MM.1S (cell line): Measurements from ENCODE around the gene RSPH1.

Source experiments
- DNase-seq: peaks from one replicate; pipeline ENCODE4 v3.0.0-alpha.2; 2015
- H2AFZ ChIP-seq: fragments of 300-600 bp; sonication (generic); 2 replicates; pipeline ENCODE4 v1.6.0; 2016; ENCODE audit warnings: antibody characterized with exemption, low read length
- H3F3A ChIP-seq: fragments of 300-600 bp; sonication (generic); 2 replicates; pipeline ENCODE4 v1.6.1; 2016; ENCODE audit warnings: mild to moderate bottlenecking, antibody characterized with exemption, low read length, moderate library complexity, mixed read lengths; ENCODE audit not compliant: insufficient read depth
- H3K27ac ChIP-seq: fragments of 300-600 bp; sonication (generic); 2 replicates; pipeline ENCODE4 v1.5.1; 2016; ENCODE audit warnings: mild to moderate bottlenecking, low read length
- H3K27me3 ChIP-seq: fragments of 300-600 bp; sonication (generic); replicated peaks from 2 replicates; pipeline ENCODE4 v1.6.0; 2016; ENCODE audit warnings: low read length; ENCODE audit not compliant: insufficient read depth
- H3K36me3 ChIP-seq: fragments of 300-600 bp; sonication (generic); replicated peaks from 2 replicates; pipeline ENCODE4 v1.6.1; 2016; ENCODE audit warnings: mild to moderate bottlenecking, low read length, mixed read lengths; ENCODE audit not compliant: insufficient read depth
- H3K4me1 ChIP-seq: fragments of 300-600 bp; sonication (generic); 2 replicates; pipeline ENCODE4 v1.6.1; 2016; ENCODE audit warnings: low read length, mixed read lengths
- H3K4me2 ChIP-seq: fragments of 300-600 bp; sonication (generic); 2 replicates; pipeline ENCODE4 v1.6.0; 2016; ENCODE audit warnings: low read depth, low read length
- H3K4me3 ChIP-seq: fragments of 300-600 bp; sonication (generic); 2 replicates; pipeline ENCODE4 v1.5.1; 2016; ENCODE audit warnings: low read length, mixed read lengths
- H3K79me2 ChIP-seq: fragments of 300-600 bp; sonication (generic); 2 replicates; pipeline ENCODE4 v1.6.1; 2016; ENCODE audit warnings: mixed run types, low read length, mixed read lengths
- H3K9ac ChIP-seq: fragments of 300-600 bp; sonication (generic); 2 replicates; pipeline ENCODE4 v1.6.1; 2016; ENCODE audit warnings: low read length, mixed read lengths
- H3K9me2 ChIP-seq: fragments of 300-600 bp; sonication (generic); replicated peaks from 2 replicates; pipeline ENCODE4 v1.6.1; 2016; ENCODE audit warnings: mild to moderate bottlenecking, low read length, mixed read lengths; ENCODE audit not compliant: insufficient read depth
- H3K9me3 ChIP-seq: fragments of 300-600 bp; sonication (generic); replicated peaks from 2 replicates; pipeline ENCODE4 v1.6.1; 2016; ENCODE audit warnings: mild to moderate bottlenecking, low read length, mixed read lengths; ENCODE audit not compliant: insufficient read depth
- H4K20me1 ChIP-seq: fragments of 300-600 bp; sonication (generic); 2 replicates; pipeline ENCODE4 v1.6.1; 2016; ENCODE audit warnings: mild to moderate bottlenecking, low read length, moderate library complexity, mixed read lengths; ENCODE audit not compliant: insufficient read depth
- CTCF ChIP-seq: fragments of 300-600 bp; sonication (generic); IDR thresholded peaks from 2 replicates; pipeline ENCODE4 v1.5.1; 2016; ENCODE audit warnings: antibody characterized with exemption, low read length, mixed read lengths
- EZH2 ChIP-seq: fragments of 300-600 bp; sonication (generic); optimal IDR thresholded peaks from 2 replicates; pipeline ENCODE3; 2017; ENCODE audit warnings: low read depth, mild to moderate bottlenecking, antibody characterized with exemption, low read length, mixed read lengths
- EZH2phosphoT487 ChIP-seq: fragments of 300-600 bp; sonication (generic); IDR thresholded peaks from 2 replicates; pipeline ENCODE4 v1.6.1; 2018; ENCODE audit warnings: antibody characterized with exemption, low read length

Gene RSPH1

DNA sequence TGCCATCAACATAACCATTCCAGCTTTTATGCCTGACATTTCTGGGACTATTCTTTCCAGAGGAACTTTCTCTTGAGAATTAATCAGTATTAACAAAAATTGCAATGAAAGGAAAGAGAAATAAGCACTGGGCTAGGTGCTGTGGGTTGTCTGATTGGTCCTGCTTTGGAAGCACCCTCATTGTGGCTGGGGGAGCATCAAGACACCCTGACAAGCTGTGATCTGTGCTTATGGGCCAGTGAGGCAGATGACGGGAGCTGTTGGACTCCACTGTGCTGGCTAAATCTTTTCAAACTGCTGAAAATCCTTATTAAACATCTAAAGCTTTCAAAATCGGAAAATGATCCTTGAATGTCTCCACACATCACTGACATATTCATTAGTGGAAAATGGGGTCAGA, 72.3 kb downstream of the RSPH1 start:
- no peak overlapping the region for H3K27ac ChIP-seq

GRCh38 chr21:42423197-42423675, 72.8 kb downstream of the RSPH1 start:
- no peaks in the 10 kb centered on the region for H3K79me2 ChIP-seq
- no peak overlapping the region for H3K4me3 ChIP-seq
- DNase-seq = peak; percentile 36
- no peaks in the 10 kb centered on the region for H3K4me1 ChIP-seq
- H3K9ac ChIP-seq = no peak overlapping the region
- H2AFZ ChIP-seq = no peak overlapping the region
- no peak overlapping the region for H3K27ac ChIP-seq
- peaks cover 100% of the 10 kb centered on the region for H3K27me3 ChIP-seq
- no peaks in the 10 kb centered on the region for H3K9me2 ChIP-seq
- no peak for TF ChIP-seq EZH2
- H3K4me2 ChIP-seq = no peak overlapping the region
- no peaks in the 10 kb centered on the region for H4K20me1 ChIP-seq
- H3K9me3 ChIP-seq = no peaks in the 10 kb centered on the region
- no peaks in the 10 kb centered on the region for H3F3A ChIP-seq
- H3K36me3 ChIP-seq = no peaks in the 10 kb centered on the region

More for the DNA sequence above, 72.3 kb downstream of the RSPH1 start:
- Histone ChIP-seq H3K4me1 (no peaks in the 10 kb centered on the region), H3K9ac (no peak overlapping the region), H3K36me3 (no peaks in the 10 kb centered on the region), H3K4me2 (no peak overlapping the region), H4K20me1 (no peaks in the 10 kb centered on the region), H3K27me3 (peaks cover 100% of the 10 kb centered on the region), H2AFZ (no peak overlapping the region), H3K9me3 (no peaks in the 10 kb centered on the region), H3K9me2 (no peaks in the 10 kb centered on the region), H3F3A (no peaks in the 10 kb centered on the region), H3K4me3 (no peak overlapping the region), H3K79me2 (no peaks in the 10 kb centered on the region)
- no peak for DNase-seq
- TF ChIP-seq EZH2 (no peak), EZH2phosphoT487 (no peak), CTCF (no peak)
